Measurements from ENCODE around the gene SAXO1.

GRCh38 chr9:18942801-18943200, 90.2 kb downstream of the SAXO1 start:
- TF ChIP-seq POLR2AphosphoS5 (IDR thresholded peaks at IDR 0.05; ENCODE audit: low read depth, low read length) (no peak), TAF1 (IDR thresholded peaks at IDR 0.05; ENCODE audit: borderline replicate concordance, insufficient read depth, low read length) (no peak), FOXP2 (optimal IDR thresholded peaks at IDR 0.05; ENCODE audit: borderline replicate concordance, extremely low read depth, extremely low read length, insufficient read depth) (no peak), REST (IDR thresholded peaks at IDR 0.05; ENCODE audit: insufficient read depth in 1 of 2, low read depth in 2 of 2, low read length in 2 of 2) (no peak), SIN3A (IDR thresholded peaks at IDR 0.05; ENCODE audit: borderline replicate concordance, insufficient read depth, low read length) (no peak)
